ES-I3 (cell line): ENCODE measurements around the gene ADAD2.
"Not testable (repeated sequence)": the region's sequence is repeated elsewhere in the genome, so short reads cannot be mapped to it uniquely, and the experiment has no call there.

Experiments
- H3K36me3 ChIP-seq: 2 replicates; pipeline ENCODE4 v1.6.1; 2013; ENCODE audit warnings: mild to moderate bottlenecking, low read length, control low read depth, moderate library complexity; ENCODE audit not compliant: insufficient read depth
- H3K4me1 ChIP-seq: 2 replicates; pipeline ENCODE4 v1.6.1; 2013; ENCODE audit warnings: mild to moderate bottlenecking, control low read depth, low read length; ENCODE audit not compliant: insufficient read depth
- H3K9ac ChIP-seq: 2 replicates; pipeline ENCODE4 v1.6.1; 2013; ENCODE audit warnings: low read depth, mild to moderate bottlenecking, low read length, moderate library complexity
- H3K9me3 ChIP-seq: 2 replicates; pipeline ENCODE4 v1.6.1; 2013; ENCODE audit warnings: mild to moderate bottlenecking, low read length, moderate library complexity; ENCODE audit not compliant: control insufficient read depth, insufficient read depth

Gene ADAD2

DNA sequence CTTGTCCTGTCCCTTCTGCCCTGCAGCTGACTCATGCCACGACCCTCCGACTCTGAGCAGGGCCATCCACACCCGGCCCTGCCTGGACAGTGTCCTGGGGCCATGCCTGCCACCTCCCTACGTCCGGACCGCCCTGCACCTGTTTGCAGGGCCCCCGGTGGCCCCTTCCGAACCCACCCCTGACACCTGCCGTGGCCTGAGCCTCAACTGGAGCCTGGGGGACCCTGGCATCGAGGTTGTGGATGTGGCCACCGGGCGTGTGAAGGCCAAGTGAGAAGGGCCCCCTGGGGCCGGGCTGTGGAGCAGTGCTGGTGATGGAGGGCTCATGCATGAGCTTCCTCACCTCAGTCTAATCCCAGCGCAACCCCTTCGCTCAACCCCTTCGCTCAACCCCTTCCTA lies 5.1 kb downstream of the ADAD2 start:
- H3K4me1 ChIP-seq, result peaks cover 6% of the 10 kb centered on the region; the same call in 1 of the 2 replicates

GRCh38 chr16:84196727-84197394 lies 5.9 kb downstream of the ADAD2 start:
- Histone ChIP-seq H3K36me3 (no peaks in the 10 kb centered on the region), H3K4me1 (peaks cover 6% of the 10 kb centered on the region; the same call in 1 of the 2 replicates), H3K9me3 (no peaks in the 10 kb centered on the region), H3K9ac (no peak overlapping the region)

More for the DNA sequence above, 5.1 kb downstream of the ADAD2 start:
- Histone ChIP-seq H3K36me3 (no peaks in the 10 kb centered on the region), H3K9me3 (no peaks in the 10 kb centered on the region), H3K9ac (no peak overlapping the region)

- Histone ChIP-seq H3K4me1 (peaks cover 6% of the 10 kb centered on the region; the same call in 1 of the 2 replicates), H3K9me3 (no peaks in the 10 kb centered on the region), H3K9ac (no peak overlapping the region), H3K36me3 (no peaks in the 10 kb centered on the region)
Observed at GRCh38 chr16:84197466-84198128, 6.6 kb downstream of the ADAD2 start.

- peaks cover under 1% of the 10 kb centered on the region; the same call in 1 of the 2 replicates for H3K4me1 ChIP-seq
- H3K9ac ChIP-seq, result no peak overlapping the region
- H3K9me3 ChIP-seq, result no peaks in the 10 kb centered on the region
- no peaks in the 10 kb centered on the region for H3K36me3 ChIP-seq
Observed at GRCh38 chr16:84198401-84198800, 7.4 kb downstream of the ADAD2 start.

DNA sequence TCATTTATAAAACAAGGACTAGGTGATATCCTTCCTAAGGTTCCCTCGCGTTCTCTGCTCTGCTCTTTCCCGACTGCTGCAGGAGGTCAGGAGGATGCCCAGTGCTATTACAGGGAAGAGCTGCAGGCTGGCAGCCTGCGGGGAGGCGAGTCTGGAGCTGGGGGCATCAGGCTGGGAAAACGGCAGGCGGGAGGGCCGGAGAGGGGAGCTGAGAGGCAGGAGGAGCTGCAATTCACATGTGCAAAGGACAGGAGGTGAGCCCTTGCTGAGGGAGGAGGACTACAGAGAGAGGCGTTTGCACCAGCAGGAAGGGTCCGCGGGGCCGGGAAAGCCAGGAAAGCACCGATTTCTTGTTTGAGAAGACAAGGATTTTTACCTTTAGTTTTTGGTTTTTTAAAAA lies 8.1 kb downstream of the ADAD2 start:
- H3K36me3 ChIP-seq, result no peaks in the 10 kb centered on the region
- H3K4me1 ChIP-seq, result no peaks in the 10 kb centered on the region
- no peak overlapping the region for H3K9ac ChIP-seq
- no peaks in the 10 kb centered on the region for H3K9me3 ChIP-seq

DNA sequence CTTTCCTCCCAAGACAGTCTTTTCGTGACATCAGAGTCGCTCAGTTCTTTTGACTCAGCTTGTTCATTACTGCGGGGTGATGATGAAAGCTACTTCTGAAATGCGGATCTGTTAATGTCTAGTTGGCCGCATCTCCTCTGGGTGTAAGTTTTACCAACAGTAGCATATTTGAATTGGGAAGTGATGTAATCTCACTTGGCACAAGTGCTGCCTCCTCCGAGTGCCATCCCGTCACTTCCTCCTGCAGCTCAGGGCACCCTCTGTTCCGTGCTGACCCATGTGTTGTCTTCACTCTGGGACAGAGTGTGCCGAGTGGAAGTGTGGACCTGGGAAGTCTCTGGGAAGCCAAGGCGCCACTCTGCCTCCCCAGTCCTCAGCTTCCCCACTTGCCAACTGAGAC lies 8.9 kb downstream of the ADAD2 start:
- no peaks in the 10 kb centered on the region for H3K9me3 ChIP-seq
- H3K4me1 ChIP-seq, result no peaks in the 10 kb centered on the region
- no peak overlapping the region for H3K9ac ChIP-seq
- H3K36me3 ChIP-seq, result no peaks in the 10 kb centered on the region

DNA sequence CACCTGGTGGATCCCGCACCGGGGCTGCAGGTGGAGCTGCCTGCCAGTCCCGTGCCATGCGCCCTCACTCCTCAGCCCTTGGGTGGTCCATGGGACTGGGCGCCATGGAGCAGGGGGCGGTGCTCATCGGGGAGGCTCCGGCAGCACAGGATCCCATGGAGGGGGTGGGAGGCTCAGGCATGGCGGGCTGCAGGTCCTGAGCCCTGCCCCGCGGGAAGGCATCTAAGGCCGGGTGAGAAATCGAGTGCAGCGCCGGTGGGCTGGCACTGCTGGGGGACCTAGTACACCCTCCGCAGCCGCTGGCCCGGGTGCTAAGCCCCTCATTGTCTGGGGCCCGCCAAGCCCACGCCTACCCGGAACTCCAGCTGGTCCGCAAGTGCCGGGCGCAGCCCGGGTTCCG lies 13.6 kb downstream of the ADAD2 start:
- not testable (repeated sequence) for H3K36me3 ChIP-seq, H3K4me1 ChIP-seq, H3K9me3 ChIP-seq, H3K9ac ChIP-seq

DNA sequence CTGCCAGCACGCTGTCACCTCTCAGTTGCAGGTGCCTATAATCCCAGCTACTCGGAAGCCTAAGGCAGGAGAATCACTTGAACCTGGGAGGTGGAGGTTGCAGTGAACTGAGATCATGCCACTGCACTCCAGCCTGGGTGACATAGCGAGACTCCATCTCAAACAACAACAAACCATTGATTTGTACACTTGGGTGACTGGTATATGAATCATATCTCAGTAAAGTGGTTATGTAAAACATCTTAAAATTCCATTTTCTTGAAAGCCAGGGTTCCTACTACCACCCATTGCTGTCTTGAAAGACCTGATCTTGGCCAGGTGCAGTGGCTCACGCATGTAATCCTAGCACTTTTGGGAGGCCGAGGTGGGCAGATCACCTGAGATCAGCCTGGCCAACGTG lies 14.2 kb downstream of the ADAD2 start:
- H3K9ac ChIP-seq, H3K9me3 ChIP-seq, H3K36me3 ChIP-seq, H3K4me1 ChIP-seq: not testable (repeated sequence)

DNA sequence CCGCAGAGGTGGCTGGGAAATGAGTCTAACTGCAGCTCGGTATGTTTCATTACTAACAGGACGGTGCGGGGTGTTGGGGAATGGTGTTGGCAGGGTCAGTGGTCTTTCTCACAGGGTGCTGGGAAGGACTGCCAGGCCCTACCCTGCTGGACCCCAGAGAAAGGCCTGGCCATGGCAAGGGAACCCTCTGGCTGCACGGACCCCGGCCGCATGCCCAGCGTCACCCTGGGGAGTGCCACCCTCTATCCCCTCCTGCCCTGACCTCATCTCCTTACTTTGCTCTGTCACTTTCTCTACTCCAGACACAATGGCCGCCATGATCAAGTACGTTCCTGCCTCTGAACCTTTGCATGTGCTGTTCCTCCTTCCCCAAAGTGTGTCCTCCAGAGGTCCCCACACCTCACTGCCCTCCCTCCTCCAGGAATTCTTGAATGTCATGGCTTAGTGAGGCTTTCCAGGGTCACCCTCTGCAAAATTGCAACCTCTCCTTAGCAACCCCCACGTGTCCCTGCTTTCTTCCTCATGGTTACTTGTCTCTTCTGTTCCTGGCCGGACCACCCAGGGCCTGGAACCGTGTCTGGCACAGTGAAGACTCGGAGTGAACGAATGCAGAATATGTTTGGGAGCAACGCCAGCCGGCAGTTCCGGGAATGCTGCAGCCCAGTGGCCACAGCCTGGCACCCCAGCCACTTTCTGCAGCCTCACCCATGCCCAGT lies 15.2 kb downstream of the ADAD2 start:
- Histone ChIP-seq H3K4me1 (peaks cover 4% of the 10 kb centered on the region; the same call in 1 of the 2 replicates), H3K9ac (no peak overlapping the region), H3K36me3 (no peaks in the 10 kb centered on the region), H3K9me3 (no peaks in the 10 kb centered on the region)

DNA sequence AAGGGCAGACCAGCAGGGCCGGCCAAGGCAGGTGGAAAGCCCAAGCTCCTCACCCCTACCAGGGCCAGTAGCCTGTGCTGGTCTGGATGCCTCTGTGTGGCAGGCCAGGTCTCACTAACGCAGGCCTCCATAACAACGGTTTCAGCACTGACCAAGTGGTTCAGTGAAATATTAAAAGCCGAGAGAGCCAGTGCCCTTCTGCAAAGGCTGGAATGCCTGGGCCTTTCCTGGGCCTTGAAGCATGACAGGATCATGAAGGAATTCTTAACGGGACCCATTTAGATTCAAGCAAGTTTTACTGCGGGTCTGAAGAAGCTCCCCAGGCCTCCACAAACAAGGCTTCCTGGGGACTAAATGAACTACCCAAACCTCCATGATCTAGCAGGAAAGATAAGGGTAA lies 16.3 kb downstream of the ADAD2 start:
- Histone ChIP-seq H3K9ac (no peak overlapping the region), H3K36me3 (no peaks in the 10 kb centered on the region), H3K4me1 (peaks cover 4% of the 10 kb centered on the region; the same call in 1 of the 2 replicates), H3K9me3 (no peaks in the 10 kb centered on the region)

DNA sequence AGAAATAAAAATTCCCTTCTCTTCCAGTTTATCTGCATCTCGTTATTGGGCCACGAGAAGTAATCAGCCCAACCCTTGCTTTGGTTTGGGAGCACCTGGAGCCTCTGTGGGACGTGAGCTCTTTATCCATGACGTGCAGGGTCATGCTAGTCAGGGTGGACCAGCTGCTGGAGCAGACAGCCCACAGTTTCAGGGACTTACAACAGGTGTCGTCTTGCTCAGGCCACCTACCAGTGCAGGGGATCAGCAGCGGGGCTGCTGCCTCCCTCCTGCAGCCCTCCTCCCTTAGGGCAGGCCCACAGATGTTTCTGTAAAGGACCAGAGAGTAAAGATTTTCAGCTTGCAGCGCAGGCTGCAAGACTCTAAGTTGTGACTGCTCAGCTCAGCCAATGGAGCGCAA lies 16.9 kb downstream of the ADAD2 start:
- no peaks in the 10 kb centered on the region for H3K9me3 ChIP-seq
- H3K4me1 ChIP-seq, result peaks cover 4% of the 10 kb centered on the region; the same call in 1 of the 2 replicates
- no peak overlapping the region for H3K9ac ChIP-seq
- H3K36me3 ChIP-seq, result no peaks in the 10 kb centered on the region

DNA sequence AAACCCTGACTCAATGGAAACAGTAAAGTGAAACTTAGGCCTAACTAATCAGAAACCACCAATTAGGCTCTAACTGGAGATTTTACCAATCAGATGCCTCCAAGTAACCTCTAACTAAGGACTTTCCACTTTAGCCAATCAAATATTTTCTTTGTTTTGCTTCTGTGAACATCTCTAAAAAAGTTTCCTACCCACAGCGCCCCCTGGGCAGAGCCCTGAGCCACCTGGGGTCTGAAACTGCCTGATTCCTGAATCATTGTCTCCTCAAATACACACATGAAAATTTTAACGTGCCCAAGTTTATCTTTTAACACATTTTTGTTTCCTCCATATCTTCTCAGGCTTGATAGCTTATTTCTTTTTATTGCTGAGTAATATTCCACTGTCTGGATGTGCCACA lies 19.0 kb downstream of the ADAD2 start:
- Histone ChIP-seq H3K4me1 (peaks cover 4% of the 10 kb centered on the region; the same call in 1 of the 2 replicates), H3K36me3 (no peaks in the 10 kb centered on the region), H3K9ac (no peak overlapping the region), H3K9me3 (no peaks in the 10 kb centered on the region)

DNA sequence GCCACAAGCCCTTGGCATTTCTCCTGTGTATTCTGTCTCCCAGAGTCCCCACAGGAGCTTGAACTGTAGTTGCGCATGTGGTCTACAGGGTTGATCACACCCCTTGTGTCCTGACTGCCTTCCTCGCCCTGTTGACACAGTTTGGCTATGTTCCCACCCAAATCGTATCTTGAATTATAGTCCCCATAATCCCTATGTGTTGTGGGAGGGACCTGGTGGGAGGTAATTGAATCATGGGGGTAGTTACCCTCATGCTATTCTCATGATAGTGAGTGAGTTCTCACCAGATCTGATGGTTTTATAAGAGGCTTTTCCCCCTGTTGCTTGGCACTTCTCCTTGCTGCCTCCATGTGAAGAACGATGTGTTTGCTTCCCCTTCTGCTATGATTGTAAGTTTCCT lies 21.2 kb downstream of the ADAD2 start:
- Histone ChIP-seq H3K36me3 (no peaks in the 10 kb centered on the region), H3K4me1 (peaks cover 4% of the 10 kb centered on the region; the same call in 1 of the 2 replicates), H3K9me3 (no peaks in the 10 kb centered on the region), H3K9ac (no peak overlapping the region)

GRCh38 chr16:84212631-84213030 lies 21.7 kb downstream of the ADAD2 start:
- H3K4me1 ChIP-seq, result peaks cover 2% of the 10 kb centered on the region; the same call in 1 of the 2 replicates
- H3K9ac ChIP-seq, result no peak overlapping the region
- H3K36me3 ChIP-seq, result no peaks in the 10 kb centered on the region
- no peaks in the 10 kb centered on the region for H3K9me3 ChIP-seq
